Kidney (tissue), 14 donors: ENCODE data around the gene FBXW5. TPM values are rescaled to one million over a fixed set of nuclear protein-coding genes. Genes with fewer than 3 reads are reported as not detected.

ENCODE experiments used
- DNase-seq, 5 donors: peaks; one replicate each; pipeline ENCODE4 v3.0.0-alpha.2; 2013 to 2020
- FAIRE-seq: peaks from 2 replicates; lab custom pipeline; 2012; peaks lifted over from hg19 to GRCh38; lab: Jason Lieb, UNC
- H3K27ac ChIP-seq, 2 donors: one replicate each; pipeline ENCODE4 v1.7.0; 2013; ENCODE audit warnings: low read depth in 2 of 2, low read length in 2 of 2, inconsistent platforms in 1 of 2
- H3K27me3 ChIP-seq: one replicate; pipeline ENCODE4 v1.7.1; 2013; ENCODE audit warnings: low read length, inconsistent platforms; ENCODE audit not compliant: control insufficient read depth, insufficient read depth
- H3K36me3 ChIP-seq, 3 donors: one replicate each; pipeline versions ENCODE4 v1.7.0 to v1.7.1; 2013; ENCODE audit warnings: low read length in 3 of 3, control low read depth in 1 of 3, inconsistent platforms in 1 of 3; ENCODE audit not compliant: insufficient read depth in 3 of 3, control insufficient read depth in 2 of 3
- H3K4me1 ChIP-seq, 3 donors: one replicate each; pipeline versions ENCODE4 v1.7.0 to v1.7.1; 2013; ENCODE audit warnings: low read length in 3 of 3, inconsistent platforms in 1 of 3, low read depth in 1 of 3; ENCODE audit not compliant: control insufficient read depth in 2 of 3, insufficient read depth in 2 of 3
- H3K4me3 ChIP-seq, 3 donors: one replicate each; pipeline versions ENCODE4 v1.7.0 to v1.8.1; 2013; ENCODE audit warnings: low read length in 3 of 3, control low read depth in 1 of 3, inconsistent platforms in 1 of 3
- H3K9ac ChIP-seq, 3 donors: one replicate each; pipeline versions ENCODE4 v1.7.0 to v1.7.1; 2013; ENCODE audit warnings: low read length in 3 of 3, control low read depth in 1 of 3, inconsistent platforms in 1 of 3
- H3K9me3 ChIP-seq, 3 donors: one replicate each; pipeline versions ENCODE4 v1.7.0 to v1.7.1; 2013; ENCODE audit warnings: low read length in 3 of 3, control low read depth in 1 of 3, inconsistent platforms in 1 of 3; ENCODE audit not compliant: control insufficient read depth in 2 of 3, insufficient read depth in 1 of 3
- CTCF ChIP-seq: IDR thresholded peaks from 3 replicates; pipeline ENCODE4 v1.5.1; 2012; ENCODE audit warnings: mild to moderate bottlenecking, moderate library complexity, borderline replicate concordance; ENCODE audit not compliant: insufficient read depth; ENCODE audit errors: extremely low read depth
- intact Hi-C: fragments of 100-400 bp; cut with DNase I; formaldehyde crosslinking; loops from one replicate; pipeline ENCODE4 v1.11.1; 2022
- polyA plus RNA-seq: library from polyadenylated mRNA; stranded (reverse); fragments of 350-450 nt; fragmentation: Illumina TruSeq; extraction: RNeasy Lipid Tissue Mini Kit (QIAGEN cat#74804); gene quantifications from one replicate; pipeline ENCODE4 v1.2.3, GENCODE V29; 2014; ENCODE audit warnings: low read depth, low replicate concordance; ENCODE audit not compliant: insufficient read depth
- total RNA-seq: library from RNA; stranded (reverse); fragmentation: NEBNext Ultra II Directional; extraction: Animal tissue kit (Norgen Biotek cat#: 25700); gene quantifications from one replicate; pipeline ENCODE4 v1.2.1, GENCODE V29; 2021
- donor health status: control.
- donor health status: control.
- donor health status: control.
- donor health status: control.
- donor health status: control.
- donor health status: DM: yes; HTN: yes; CAD: no.
- donor health status: Normal renal cell carcinoma (clear cell type).

FBXW5 gene
- total and polyA plus RNA-seq, 2 donors from 2014 or later = 92.5 to 97.2 TPM

DNA sequence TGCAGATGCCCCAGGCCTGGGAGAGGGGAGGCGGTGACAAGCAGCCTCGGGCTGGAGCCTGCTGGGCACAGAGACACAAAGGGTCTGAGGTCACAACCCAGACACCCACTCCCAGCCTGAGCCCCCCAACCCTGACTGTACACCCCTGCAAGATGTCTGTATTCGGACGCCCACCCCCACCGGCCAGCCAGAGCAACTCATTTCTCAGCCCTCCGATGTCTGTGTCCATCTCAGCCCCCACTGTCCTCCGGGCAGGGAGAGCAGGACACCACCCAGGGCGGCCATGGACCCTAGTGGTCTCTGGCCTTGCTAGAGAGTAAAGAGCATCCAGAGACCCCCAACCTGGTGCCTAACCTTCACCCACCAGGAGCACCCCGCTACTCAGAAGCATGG, 11.4 kb upstream of the FBXW5 start:
- intact Hi-C loops = loop anchor here (10.0 kb wide), 1 partner anchor 69 kb away; the partner anchor contains the start of gene ABCA2
- Histone ChIP-seq H3K36me3 (no peaks in the 10 kb centered on the region), H3K9ac (no peak overlapping the region), H3K4me1 (peaks cover 0 to 3% (median 0%) of the 10 kb centered on the region in 3 donors), H3K27ac (no peak overlapping the region), H3K9me3 (no peaks in the 10 kb centered on the region), H3K27me3 (no peaks in the 10 kb centered on the region), H3K4me3 (no peak overlapping the region)
- FAIRE-seq = no peak
- TF ChIP-seq CTCF = no peak
- DNase-seq = peak in 1 of 5 donors; percentile 54

DNA sequence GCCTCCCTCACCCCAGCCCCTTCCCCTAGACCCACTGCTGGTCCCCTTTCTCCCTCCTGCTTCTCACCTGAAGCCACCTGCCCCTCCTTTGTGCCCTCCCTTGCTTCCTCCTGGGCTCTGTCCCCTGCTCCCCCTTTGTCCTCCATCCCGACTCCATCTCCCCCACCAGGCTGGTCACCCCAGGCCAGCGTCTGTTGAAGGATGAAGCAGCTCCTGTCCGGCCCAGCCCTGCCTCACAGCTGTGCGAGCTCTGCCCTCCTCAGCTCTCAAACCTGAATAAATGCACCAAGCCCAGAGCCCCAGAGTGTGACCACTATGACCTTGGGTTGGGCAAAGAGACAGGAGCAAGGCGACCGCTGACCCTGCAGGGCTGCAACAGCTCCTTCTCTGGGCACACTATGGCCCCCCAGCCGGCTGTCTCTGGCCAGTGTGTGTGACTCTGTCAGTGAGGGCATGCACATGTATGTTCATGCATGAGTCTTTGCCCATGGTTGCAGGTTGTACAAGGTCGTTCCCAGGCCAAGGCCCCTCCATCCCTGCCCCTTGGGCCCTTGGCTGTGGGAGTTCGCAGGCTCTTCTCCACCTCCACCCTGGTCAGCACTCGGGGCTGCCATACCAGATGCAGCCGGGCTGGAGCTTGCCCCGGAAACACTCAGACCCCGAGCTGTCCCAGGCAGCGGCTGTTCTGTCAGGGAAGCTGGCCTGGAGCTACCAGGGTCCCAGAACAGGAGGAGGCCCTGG, 10.8 kb upstream of the FBXW5 start:
- Histone ChIP-seq H3K36me3 (no peaks in the 10 kb centered on the region), H3K4me3 (no peak overlapping the region), H3K9me3 (no peaks in the 10 kb centered on the region), H3K9ac (no peak overlapping the region), H3K27me3 (no peaks in the 10 kb centered on the region), H3K27ac (no peak overlapping the region), H3K4me1 (peaks cover 0 to 4% (median 0%) of the 10 kb centered on the region in 3 donors)
- no peak for FAIRE-seq
- intact Hi-C loops = loop anchor here (10.0 kb wide), 1 partner anchor 69 kb away; the partner anchor contains the start of gene ABCA2
- TF ChIP-seq CTCF = no peak
- peak in 1 of 5 donors; percentile 52 for DNase-seq

DNA sequence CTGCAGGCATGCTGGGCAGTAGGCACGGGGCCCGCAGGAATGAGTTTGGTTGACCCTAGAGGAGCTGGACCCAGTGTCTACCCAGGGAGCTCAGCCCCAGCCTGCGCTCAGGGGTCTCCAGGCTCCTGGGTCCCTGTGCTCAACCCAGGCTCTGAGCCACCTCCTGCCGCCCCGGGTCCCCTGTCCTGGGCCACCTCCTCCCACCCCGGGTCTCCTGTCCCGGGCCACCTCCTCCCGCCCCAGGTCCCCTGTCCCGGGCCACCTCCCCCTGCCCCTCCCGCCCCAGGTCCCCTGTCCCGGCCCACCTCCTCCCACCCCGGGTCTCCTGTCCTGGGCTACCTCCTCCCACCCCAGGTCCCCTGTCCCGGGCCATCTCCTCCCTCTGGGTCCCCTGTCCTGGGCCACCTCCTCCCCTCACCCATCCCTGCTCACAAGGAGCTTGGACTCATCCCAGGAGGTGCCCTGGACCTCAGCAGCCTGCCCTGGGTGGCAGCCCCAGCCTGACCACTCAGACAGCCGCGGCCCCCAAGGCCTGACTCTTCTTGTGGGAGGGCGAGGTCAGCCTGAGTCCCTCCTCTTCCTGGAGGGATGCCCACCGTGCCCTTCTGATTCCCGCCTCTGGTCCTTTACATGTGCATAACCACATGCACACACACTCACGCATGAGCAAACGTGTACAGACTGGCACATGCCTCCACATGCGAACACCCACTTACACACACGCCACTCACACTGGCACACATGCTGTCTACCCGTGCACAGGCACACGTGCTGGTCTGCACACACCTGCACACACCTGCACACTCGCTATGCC, 9.9 kb upstream of the FBXW5 start:
- H3K36me3 ChIP-seq = no peaks in the 10 kb centered on the region
- no peak overlapping the region for H3K9ac ChIP-seq
- H3K4me3 ChIP-seq = no peak overlapping the region
- H3K4me1 ChIP-seq = peaks cover 0 to 7% (median 0%) of the 10 kb centered on the region in 3 donors
- no peak for TF ChIP-seq CTCF
- FAIRE-seq (no peak), DNase-seq (peak in 2 of 5 donors; percentile 41 to 76)
- intact Hi-C loops = loop anchor here (10.0 kb wide), 1 partner anchor 70 kb away; the partner anchor contains the start of gene ABCA2
- H3K27me3 ChIP-seq = no peaks in the 10 kb centered on the region
- H3K9me3 ChIP-seq = no peaks in the 10 kb centered on the region
- no peak overlapping the region for H3K27ac ChIP-seq
